Stimulated activated CD8-positive, alpha-beta memory T cell treated with anti-CD3 and anti-CD28 coated beads, Interleukin-15, amount 100 ng/mL, for 4 hours (primary cell): Measurements from ENCODE around the gene PLCL2.
A peak's percentile ranks its signal among the peaks of the same experiment; 100 is the strongest.

Experiments used
- DNase-seq, 2 donors: peaks; one replicate each; pipeline ENCODE4 v3.0.0-alpha.2; 2020; ENCODE audit warnings: low read depth in 2 of 2

PLCL2 gene

DNA sequence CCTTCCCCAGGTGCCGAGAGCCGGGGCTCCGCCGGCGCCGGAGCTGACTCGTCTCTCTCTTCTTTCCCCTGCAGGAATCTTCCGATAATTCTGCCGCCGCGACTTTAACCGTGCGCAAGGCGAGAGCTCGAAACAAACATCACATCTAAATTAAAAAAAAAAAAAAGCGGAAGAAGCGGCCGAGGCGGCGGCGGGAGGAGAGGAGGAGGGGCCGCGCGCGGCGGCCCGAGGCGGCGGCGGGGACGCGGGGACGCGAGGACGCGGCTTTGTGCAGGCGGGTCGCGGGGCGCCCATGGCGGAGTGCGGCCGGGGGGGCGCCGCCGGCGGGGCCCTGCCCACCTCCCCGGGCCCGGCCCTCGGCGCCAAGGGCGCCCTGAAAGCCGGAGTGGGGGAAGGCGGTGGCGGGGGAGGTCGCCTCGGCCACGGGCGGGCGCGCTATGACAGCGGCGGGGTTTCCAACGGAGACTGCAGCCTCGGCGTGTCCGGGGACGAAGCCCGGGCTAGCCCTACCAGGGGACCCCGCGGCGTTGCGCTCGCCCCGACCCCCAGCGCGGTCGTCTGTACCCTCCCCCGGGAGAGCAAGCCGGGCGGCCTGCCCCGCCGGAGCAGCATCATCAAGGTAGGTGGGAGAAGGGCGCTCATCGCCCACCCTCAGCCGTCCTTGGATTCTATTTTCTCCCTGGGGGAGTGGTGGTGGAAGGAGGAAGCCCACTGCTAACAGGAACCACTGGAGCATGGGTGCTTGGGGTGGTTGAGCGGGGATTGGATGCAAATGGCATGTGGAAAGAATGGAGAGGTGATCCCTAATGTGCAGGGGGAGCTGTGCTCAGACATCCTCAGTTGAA lies at the start of gene PLCL2:
TSS of gene PLCL2 (plus strand) at position 208 of the 845 bp plus-strand sequence. CDS start at position 293, 85 bp downstream.
- peak; percentile 36 to 53 for DNase-seq

DNA sequence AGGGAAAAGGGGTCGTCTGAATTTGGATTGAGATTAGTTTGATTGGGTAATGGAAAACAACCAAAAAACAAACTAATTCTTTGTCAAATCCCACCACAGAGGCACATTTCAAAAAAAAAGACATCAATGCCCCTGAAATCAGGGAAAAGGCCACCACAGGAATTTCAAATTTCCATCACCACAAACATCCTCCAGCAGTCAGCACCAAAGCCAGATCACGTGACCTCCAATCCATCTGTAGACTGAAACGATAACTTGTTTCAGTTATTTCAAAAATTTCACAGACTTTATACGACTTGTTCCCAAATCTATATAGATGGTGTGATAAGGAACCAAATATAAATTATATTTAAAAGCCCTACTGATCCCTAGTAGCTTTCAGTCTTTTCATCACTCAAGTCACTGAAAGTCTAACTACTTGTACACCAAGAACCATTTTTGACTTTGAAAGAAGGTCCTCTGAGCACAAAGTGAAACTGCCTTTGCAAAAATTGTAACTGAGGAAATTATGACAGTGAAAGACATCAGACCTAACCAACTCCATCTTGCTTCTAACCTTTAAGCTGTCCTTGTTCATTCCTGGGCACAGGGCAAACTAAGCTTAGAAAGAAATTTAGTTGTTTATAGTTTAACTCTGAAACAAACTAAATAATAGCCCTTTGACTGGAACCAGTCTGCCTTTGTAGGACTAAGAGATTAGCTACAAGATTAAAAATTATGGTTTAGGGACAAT lies 48.1 kb upstream of the PLCL2 start:
- DNase-seq, result no peak

- DNase-seq, result no peak
These were observed 47.2 kb upstream of the PLCL2 start for GRCh38 chr3:16837602-16838001.

GRCh38 chr3:16838561-16838960 lies 46.2 kb upstream of the PLCL2 start:
- no peak for DNase-seq

- no peak for DNase-seq
These were observed 45.3 kb upstream of the PLCL2 start for GRCh38 chr3:16839271-16840100.

GRCh38 chr3:16840101-16840424 lies 44.7 kb upstream of the PLCL2 start:
- DNase-seq, result no peak

DNA sequence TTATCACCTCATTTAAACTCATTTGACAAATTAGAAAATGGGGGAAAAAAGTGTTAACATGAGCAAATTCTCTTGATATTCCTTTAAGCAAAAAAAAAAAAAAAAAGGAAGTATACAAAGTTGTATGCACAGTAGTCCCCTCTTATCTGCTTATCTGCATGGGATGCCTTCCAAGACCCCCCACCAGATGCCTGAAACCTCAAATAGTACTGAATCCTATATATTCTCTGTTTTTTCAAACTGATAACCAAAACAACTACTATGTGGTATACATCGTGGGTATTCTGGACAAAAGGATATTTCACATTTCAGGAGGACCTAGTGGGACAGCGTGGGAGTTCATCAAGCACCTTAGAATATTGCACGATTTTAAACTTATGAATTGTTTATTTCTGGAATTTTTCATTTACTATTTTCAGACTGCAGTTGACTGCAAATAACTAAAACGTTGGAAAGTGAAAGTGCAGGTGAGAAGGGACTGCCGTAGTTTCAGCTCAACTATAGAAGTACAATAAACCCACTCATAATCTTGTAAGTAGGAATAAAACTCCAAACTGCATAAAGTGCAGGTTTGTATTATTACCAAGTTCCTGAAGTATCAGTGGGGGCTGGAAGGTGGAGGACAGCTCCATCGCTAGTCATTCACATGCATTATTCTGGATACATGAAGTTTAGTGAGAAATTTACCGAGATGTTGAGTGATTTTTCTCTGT lies 43.6 kb upstream of the PLCL2 start:
- no peak for DNase-seq

DNA sequence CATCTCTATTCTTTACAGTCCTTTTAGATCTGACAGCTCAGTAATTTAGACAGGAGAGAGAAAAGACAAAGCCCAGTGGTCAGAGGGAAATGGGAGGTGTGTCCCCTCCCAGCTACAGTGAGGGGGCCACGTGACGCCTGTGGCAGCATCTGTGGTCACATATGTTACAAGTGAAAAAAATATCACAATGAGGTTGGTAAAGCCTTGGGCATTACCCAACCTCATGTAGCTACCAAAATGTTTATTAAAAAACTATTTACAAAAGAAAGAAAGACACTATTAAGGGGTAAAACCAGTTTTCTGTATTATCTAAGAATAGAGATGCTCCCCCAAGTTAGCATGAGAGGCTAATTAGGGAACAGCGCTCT lies 42.9 kb upstream of the PLCL2 start:
- no peak for DNase-seq

GRCh38 chr3:16842272-16843270 lies 42.2 kb upstream of the PLCL2 start:
- peak in 1 of 2 donors; percentile 46 for DNase-seq

DNA sequence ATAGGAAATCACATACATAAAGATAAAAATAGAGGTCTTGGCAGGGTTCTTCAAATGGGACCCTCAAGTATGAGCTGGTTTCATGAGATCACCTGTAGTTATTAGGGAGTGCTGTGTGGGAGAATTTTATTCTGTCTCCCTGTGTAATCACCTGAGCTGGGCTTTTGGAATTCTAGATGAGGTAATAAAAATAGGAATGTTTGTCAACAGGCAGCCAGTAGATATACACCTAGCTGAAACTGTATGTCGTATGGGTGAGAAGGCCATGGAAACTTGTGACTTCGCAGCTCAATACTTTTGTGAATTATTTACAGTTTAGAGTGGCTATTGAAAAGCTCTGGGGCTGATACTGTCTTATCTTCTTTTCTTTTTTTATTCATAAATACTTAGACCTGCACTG lies 40.5 kb upstream of the PLCL2 start:
- DNase-seq, result no peak

DNA sequence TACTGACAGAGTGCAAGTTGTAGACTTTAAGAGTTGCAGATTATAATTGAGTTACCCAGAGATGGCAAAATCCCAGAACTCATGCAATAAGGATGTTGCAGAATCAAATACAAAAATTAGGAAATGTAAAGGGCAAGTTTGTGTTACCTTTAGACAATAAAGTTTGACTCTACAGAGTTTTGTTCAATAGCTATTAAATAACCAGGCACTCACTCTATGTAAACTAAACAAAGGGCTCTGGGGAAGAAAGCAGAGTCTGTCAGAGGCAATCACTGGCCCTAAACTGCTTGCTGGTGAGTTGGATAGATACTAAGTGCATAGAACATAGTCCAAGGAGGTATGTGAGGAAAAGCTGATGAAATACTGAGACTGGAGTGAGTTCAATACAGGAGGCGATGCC lies 40.0 kb upstream of the PLCL2 start:
- DNase-seq, result no peak

GRCh38 chr3:16846373-16847080 lies 38.2 kb upstream of the PLCL2 start:
- DNase-seq, result no peak

DNA sequence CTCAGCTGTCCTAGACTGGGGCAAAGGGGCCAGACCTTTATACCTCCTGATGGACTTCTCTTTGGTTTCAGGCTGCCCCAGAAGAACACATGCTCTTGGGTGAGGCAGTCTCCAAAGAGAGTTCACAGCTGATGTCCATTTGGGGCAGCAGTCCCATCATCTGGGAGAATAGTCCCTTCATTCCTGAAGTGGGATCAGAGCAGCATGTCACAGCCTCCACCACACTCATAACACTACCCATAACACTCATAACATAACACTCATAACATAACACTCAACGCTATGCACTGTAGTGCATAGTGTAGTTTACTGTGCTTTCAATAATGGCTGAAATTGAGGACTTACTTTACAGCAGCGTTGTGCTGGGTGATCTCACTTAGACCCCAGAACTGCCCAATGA lies 36.7 kb upstream of the PLCL2 start:
- DNase-seq, result no peak

- peak in 1 of 2 donors; percentile 56 for DNase-seq
These were observed 35.5 kb upstream of the PLCL2 start for GRCh38 chr3:16849229-16849628.

- no peak for DNase-seq
These were observed 35.0 kb upstream of the PLCL2 start for GRCh38 chr3:16849795-16850194.

- DNase-seq, result no peak
These were observed 29.3 kb upstream of the PLCL2 start for GRCh38 chr3:16855497-16855896.

DNA sequence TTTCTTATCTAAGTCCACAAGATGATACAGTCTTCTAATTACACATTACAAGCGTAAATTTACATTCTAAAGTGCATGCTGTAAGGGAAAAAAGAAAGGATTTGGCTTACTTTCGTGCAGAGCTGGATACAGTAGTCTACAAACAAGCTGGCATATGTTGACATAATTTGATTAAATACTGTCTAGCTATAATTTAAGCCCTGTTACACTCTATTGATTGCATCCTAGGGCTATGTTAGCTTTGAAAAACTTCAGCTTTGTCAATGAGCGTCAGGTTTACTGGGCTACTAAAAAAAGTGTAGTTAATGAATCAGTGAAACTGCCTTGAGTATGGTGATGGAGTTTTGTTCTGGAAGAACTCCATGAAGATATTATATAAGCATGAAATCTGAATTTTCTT lies 24.5 kb upstream of the PLCL2 start:
- DNase-seq, result no peak

DNA sequence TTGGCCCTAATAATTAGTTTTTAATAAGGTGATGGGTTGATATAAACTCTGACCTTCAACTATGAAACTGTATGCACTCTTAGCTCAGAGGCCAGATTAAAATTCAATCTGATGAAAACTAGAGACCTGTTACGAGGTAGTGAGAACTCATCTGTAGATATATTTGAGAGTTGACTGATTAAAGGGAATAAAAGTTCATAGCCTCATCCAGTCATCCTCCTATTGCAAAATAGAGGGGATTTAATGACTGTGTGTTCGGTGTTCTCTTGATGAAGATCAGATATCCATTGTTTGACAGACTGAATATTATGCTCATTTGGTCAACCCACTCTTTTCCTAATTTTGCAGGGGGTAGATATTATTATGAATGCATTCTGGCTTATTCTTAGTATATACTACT lies 23.3 kb upstream of the PLCL2 start:
- DNase-seq, result no peak

- no peak for DNase-seq
These were observed 20.0 kb upstream of the PLCL2 start for GRCh38 chr3:16864610-16865313.
